Suprapubic skin (tissue), 4 donors: ENCODE measurements around the gene EMILIN3. TPM values are rescaled to one million over a fixed set of nuclear protein-coding genes. Genes with fewer than 3 reads are reported as not detected.

Experiments
- DNase-seq, 2 donors: peaks; one replicate each; pipeline ENCODE4 v3.0.0-alpha.2; 2019; ENCODE audit warnings: low spot score in 2 of 2
- H3K27ac ChIP-seq: fragments of 200-600 bp; sonication (generic); one replicate; pipeline ENCODE4 v1.5.1; 2019
- H3K27me3 ChIP-seq: fragments of 200-600 bp; sonication (generic); one replicate; pipeline ENCODE4 v1.5.1; 2019
- H3K36me3 ChIP-seq: fragments of 200-600 bp; sonication (generic); one replicate; pipeline ENCODE4 v1.5.1; 2019
- H3K4me1 ChIP-seq: fragments of 200-600 bp; sonication (generic); one replicate; pipeline ENCODE4 v1.5.1; 2019
- H3K4me3 ChIP-seq: fragments of 200-600 bp; sonication (generic); one replicate; pipeline ENCODE4 v1.5.1; 2019; ENCODE audit warnings: mild to moderate bottlenecking
- H3K9me3 ChIP-seq: fragments of 200-600 bp; sonication (generic); one replicate; pipeline ENCODE4 v1.5.1; 2019
- EP300 ChIP-seq: sonication (generic); formaldehyde crosslinking; IDR thresholded peaks from one replicate; pipeline ENCODE4 v1.6.1; 2017; ENCODE audit warnings: antibody characterized with exemption
- POLR2A ChIP-seq, 2 donors: fragments of 450-650 bp; IDR thresholded peaks; one replicate each; pipeline ENCODE4 v1.6.1; 2017; ENCODE audit warnings: antibody characterized with exemption in 2 of 2, mild to moderate bottlenecking in 2 of 2, moderate library complexity in 2 of 2
- POLR2AphosphoS5 ChIP-seq, 3 donors: sonication (generic); formaldehyde crosslinking; IDR thresholded peaks; one replicate each; pipeline ENCODE4 v1.6.1; 2017; ENCODE audit warnings: antibody characterized with exemption in 3 of 3
- WGBS: methylation state at CpG from one replicate; pipeline ENCODE4 v1.1.5; 2018; 5-methylcytosine and 5-hydroxymethylcytosine counted together
- total RNA-seq, 4 donors: library from RNA; depleted of rRNA; stranded (reverse); fragments of >200 nt; gene quantifications; one replicate each; pipeline ENCODE4 v1.1.0, GENCODE V29; 2016
- TF ChIP-seq, protein P1 (sequence below), 2 donors: fragments of 200-600 bp in 1 of 2; fragments of 450-650 bp in 1 of 2; sonication (generic) in 1 of 2; IDR thresholded peaks; one replicate each; pipeline ENCODE4 v1.5.1; 2016 to 2019; ENCODE audit warnings: antibody characterized with exemption in 2 of 2, mild to moderate bottlenecking in 1 of 2, moderate library complexity in 1 of 2

Gene EMILIN3
- total RNA-seq, 4 donors from 2014 or later, result 4.4 to 7.5 (median 5.7) TPM

DNA sequence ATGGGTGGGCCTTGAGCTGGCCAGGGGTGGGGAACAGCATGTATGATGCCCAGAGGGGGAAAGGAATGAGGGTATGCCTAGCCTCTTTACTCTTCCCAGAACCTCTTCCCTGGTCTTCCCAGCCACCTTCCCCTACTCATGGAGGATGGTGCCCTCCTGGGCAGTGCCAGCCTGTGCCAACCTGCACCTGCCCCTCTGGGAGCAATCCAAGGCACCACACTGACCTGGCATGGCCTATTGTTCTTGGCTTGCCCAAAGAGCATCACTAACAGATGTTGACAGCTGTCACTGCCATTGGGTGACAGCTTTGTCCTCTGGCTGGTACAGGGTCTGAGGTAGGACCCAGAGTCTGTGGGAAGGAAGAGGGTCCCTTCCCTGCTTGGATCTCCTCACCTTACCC is 13.1 kb downstream of the EMILIN3 start:
- Histone ChIP-seq H3K4me3 (no peak overlapping the region), H3K9me3 (no peaks in the 10 kb centered on the region), H3K36me3 (peaks cover 88% of the 10 kb centered on the region), H3K27me3 (no peaks in the 10 kb centered on the region), H3K4me1 (no peaks in the 10 kb centered on the region), H3K27ac (no peak overlapping the region)
- DNase-seq, result no peak
- TF ChIP-seq EP300 (no peak), POLR2AphosphoS5 (IDR thresholded peaks at IDR 0.05) (no peak), POLR2A (IDR thresholded peaks at IDR 0.05) (no peak)
- TF ChIP-seq, protein P1, sequence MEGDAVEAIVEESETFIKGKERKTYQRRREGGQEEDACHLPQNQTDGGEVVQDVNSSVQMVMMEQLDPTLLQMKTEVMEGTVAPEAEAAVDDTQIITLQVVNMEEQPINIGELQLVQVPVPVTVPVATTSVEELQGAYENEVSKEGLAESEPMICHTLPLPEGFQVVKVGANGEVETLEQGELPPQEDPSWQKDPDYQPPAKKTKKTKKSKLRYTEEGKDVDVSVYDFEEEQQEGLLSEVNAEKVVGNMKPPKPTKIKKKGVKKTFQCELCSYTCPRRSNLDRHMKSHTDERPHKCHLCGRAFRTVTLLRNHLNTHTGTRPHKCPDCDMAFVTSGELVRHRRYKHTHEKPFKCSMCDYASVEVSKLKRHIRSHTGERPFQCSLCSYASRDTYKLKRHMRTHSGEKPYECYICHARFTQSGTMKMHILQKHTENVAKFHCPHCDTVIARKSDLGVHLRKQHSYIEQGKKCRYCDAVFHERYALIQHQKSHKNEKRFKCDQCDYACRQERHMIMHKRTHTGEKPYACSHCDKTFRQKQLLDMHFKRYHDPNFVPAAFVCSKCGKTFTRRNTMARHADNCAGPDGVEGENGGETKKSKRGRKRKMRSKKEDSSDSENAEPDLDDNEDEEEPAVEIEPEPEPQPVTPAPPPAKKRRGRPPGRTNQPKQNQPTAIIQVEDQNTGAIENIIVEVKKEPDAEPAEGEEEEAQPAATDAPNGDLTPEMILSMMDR (IDR thresholded peaks at IDR 0.05), result no peak

DNA sequence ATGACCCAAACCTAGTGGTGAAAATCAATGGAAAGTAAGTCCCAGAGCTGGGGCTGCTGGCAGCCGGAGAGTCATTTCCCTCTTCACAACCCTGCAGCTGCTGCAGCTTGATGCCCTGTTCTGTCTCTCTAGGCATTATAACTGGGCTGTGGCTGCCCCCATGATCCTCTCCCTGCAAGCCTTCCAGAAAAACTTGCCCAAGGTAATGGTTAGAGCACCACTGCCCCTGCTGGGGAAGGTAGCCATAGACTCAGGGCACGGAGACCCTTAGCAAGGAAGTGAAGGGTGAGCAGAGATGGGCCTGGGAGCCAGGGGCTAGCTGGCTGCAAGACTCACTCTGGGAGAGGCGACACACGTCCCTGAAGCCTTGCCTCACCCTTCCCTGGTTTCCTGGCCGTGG is 14.0 kb downstream of the EMILIN3 start:
- H3K27ac ChIP-seq, result no peak overlapping the region
- 88% methylated on average over 4 of the region's 5 CpGs for WGBS
- DNase-seq, result no peak
- H3K4me1 ChIP-seq, result no peaks in the 10 kb centered on the region
- peaks cover 86% of the 10 kb centered on the region for H3K36me3 ChIP-seq
- no peaks in the 10 kb centered on the region for H3K9me3 ChIP-seq
- TF ChIP-seq, protein P1 (IDR thresholded peaks at IDR 0.05), result no peak
- TF ChIP-seq POLR2A (IDR thresholded peaks at IDR 0.05) (no peak), POLR2AphosphoS5 (IDR thresholded peaks at IDR 0.05) (no peak), EP300 (no peak)
- no peaks in the 10 kb centered on the region for H3K27me3 ChIP-seq
- no peak overlapping the region for H3K4me3 ChIP-seq

DNA sequence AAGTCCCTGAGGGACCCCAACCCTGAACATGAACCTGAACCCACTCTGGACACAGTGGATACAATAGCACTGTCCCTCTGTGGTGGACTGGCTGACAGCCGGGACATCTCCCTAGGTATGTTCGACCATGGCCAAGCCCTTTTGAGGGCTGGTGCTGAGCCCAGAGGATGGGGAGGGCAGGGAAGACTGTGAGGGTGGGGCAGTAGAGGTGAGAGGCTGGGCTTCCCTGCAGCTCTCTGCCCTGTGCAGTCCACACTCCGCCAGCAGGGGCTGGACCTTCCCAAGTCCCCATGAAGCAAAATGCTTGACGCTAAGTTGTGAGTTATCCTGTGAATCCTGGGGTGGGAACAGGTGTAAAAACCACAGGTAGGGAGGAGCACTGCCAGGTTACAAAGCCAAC is 14.5 kb downstream of the EMILIN3 start:
- Histone ChIP-seq H3K27ac (no peak overlapping the region), H3K4me1 (no peaks in the 10 kb centered on the region), H3K27me3 (no peaks in the 10 kb centered on the region), H3K9me3 (no peaks in the 10 kb centered on the region), H3K4me3 (no peak overlapping the region), H3K36me3 (peaks cover 86% of the 10 kb centered on the region)
- no peak for TF ChIP-seq POLR2A (IDR thresholded peaks at IDR 0.05)
- TF ChIP-seq, protein P1 (IDR thresholded peaks at IDR 0.05), result no peak
- WGBS, result 90% methylated on average over 4 of the region's 4 CpGs
- no peak for DNase-seq

DNA sequence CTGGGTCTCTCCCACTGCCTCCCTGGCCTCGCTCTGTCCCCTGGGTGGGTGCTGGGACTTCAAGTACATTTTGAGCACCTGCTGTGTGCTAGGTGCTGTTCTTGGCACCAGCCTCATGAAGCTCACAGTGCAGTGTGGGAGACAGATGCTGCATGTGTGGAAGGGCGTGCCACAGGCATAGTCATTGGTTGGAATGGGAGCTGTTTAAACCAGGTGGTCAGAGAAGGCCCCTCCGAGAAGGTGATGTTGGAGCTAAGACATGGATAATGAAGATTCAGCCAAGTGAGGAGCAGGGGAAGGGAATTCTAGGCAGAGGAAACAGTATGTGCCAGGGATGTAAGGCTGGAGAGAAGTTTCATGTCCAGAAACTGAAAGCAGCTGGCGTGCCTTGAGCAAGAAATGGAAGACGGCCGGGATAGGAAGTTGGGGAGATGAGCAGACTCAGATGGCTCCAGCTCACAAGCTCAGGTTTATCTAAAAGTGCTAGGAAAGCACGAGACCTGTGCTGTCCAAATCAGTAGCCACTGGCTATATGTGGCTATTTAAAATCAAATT is 16.1 kb downstream of the EMILIN3 start:
- peaks cover 81% of the 10 kb centered on the region for H3K36me3 ChIP-seq
- WGBS, result 85% methylated on average over 7 of the region's 7 CpGs
- H3K4me1 ChIP-seq, result no peaks in the 10 kb centered on the region
- no peak overlapping the region for H3K27ac ChIP-seq
- no peak for DNase-seq
- no peaks in the 10 kb centered on the region for H3K9me3 ChIP-seq
- H3K27me3 ChIP-seq, result no peaks in the 10 kb centered on the region
- no peak for TF ChIP-seq POLR2AphosphoS5 (IDR thresholded peaks at IDR 0.05)
- TF ChIP-seq POLR2A (IDR thresholded peaks at IDR 0.05), result no peak
- TF ChIP-seq EP300, result no peak
- TF ChIP-seq, protein P1 (IDR thresholded peaks at IDR 0.05), result no peak
- no peak overlapping the region for H3K4me3 ChIP-seq

DNA sequence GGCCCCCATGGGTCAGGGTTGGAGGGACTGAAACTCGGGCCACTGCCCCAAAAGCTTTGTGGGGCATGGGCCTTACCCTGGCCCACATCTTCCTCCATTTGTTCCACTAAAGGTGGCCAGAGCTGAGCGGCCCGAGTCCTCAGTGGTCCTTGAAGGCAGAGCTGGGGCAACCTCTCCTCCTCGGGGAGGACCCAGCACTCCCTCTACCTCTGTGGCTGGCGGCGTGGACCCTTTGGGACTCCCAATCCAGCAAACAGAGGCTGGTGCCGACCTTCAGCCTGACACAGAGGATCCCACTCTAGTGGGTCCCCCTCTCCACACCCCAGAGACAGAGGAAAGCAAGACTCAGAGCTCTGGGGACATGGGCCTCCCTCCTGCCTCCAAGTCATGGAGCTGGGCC is 16.7 kb downstream of the EMILIN3 start:
- Histone ChIP-seq H3K36me3 (peaks cover 77% of the 10 kb centered on the region), H3K9me3 (no peaks in the 10 kb centered on the region), H3K4me3 (no peak overlapping the region), H3K4me1 (peaks cover under 1% of the 10 kb centered on the region), H3K27ac (no peak overlapping the region), H3K27me3 (no peaks in the 10 kb centered on the region)
- no peak for DNase-seq
- TF ChIP-seq, protein P1 (IDR thresholded peaks at IDR 0.05), result no peak
- no peak for TF ChIP-seq POLR2A (IDR thresholded peaks at IDR 0.05)
- no peak for TF ChIP-seq POLR2AphosphoS5 (IDR thresholded peaks at IDR 0.05)
- TF ChIP-seq EP300, result no peak
- no CpG with 5 or more reads among the region's 7 CpGs for WGBS
